Karpas-422 (cell line): ENCODE data around the gene PLXDC2. TPM values are rescaled to one million over a fixed set of nuclear protein-coding genes. Genes with fewer than 3 reads are reported as not detected.

ENCODE experiments used
- DNase-seq: peaks from one replicate; pipeline ENCODE4 v3.0.0-alpha.2; 2015
- H2AFZ ChIP-seq: fragments of 200-600 bp; sonication (generic); 2 replicates; pipeline ENCODE4 v1.6.1; 2014; ENCODE audit warnings: antibody characterized with exemption, low read length, mixed read lengths
- H3K27ac ChIP-seq: fragments of 200-600 bp; sonication (generic); 2 replicates; pipeline ENCODE4 v1.5.1; 2014; ENCODE audit warnings: mild to moderate bottlenecking, low read length, moderate library complexity
- H3K27me3 ChIP-seq: fragments of 200-600 bp; sonication (generic); 2 replicates; pipeline ENCODE4 v1.6.1; 2014; ENCODE audit warnings: low read length, mixed read lengths
- H3K36me3 ChIP-seq: fragments of 200-600 bp; sonication (generic); 2 replicates; pipeline ENCODE4 v1.6.1; 2014; ENCODE audit warnings: low read length, mixed read lengths; ENCODE audit not compliant: insufficient read depth
- H3K4me1 ChIP-seq: fragments of 200-600 bp; sonication (generic); 2 replicates; pipeline ENCODE4 v1.6.1; 2014; ENCODE audit warnings: mild to moderate bottlenecking, low read length, mixed read lengths
- H3K4me2 ChIP-seq: fragments of 200-600 bp; sonication (generic); 2 replicates; pipeline ENCODE4 v1.6.1; 2014; ENCODE audit warnings: low read length, low read depth, mild to moderate bottlenecking; ENCODE audit not compliant: poor library complexity, severe bottlenecking
- H3K4me3 ChIP-seq: fragments of 200-600 bp; sonication (generic); 2 replicates; pipeline ENCODE4 v1.5.1; 2014; ENCODE audit warnings: mild to moderate bottlenecking, antibody characterized with exemption, low read length, mixed read lengths
- H3K79me2 ChIP-seq: fragments of 200-600 bp; sonication (generic); 2 replicates; pipeline ENCODE4 v1.6.1; 2014; ENCODE audit warnings: mild to moderate bottlenecking, low read length, mixed read lengths
- H3K9ac ChIP-seq: fragments of 200-600 bp; sonication (generic); 2 replicates; pipeline ENCODE4 v1.6.0; 2014; ENCODE audit warnings: low read length
- H3K9me2 ChIP-seq: fragments of 200-600 bp; sonication (generic), shearing (Covaris generic); replicated peaks from 2 replicates; pipeline ENCODE4 v1.6.0; 2014; ENCODE audit warnings: mild to moderate bottlenecking, low read length, moderate library complexity; ENCODE audit not compliant: insufficient read depth
- H3K9me3 ChIP-seq: fragments of 300-700, 200-600 bp; sonication (generic); 2 replicates; pipeline ENCODE4 v1.6.1; 2014; ENCODE audit warnings: low read length, mixed read lengths
- H4K20me1 ChIP-seq: fragments of 200-600 bp; sonication (generic); 2 replicates; pipeline ENCODE4 v1.6.1; 2014; ENCODE audit warnings: mild to moderate bottlenecking, antibody characterized with exemption, low read length, low read depth; ENCODE audit not compliant: insufficient read depth
- total RNA-seq: library from RNA; depleted of rRNA; stranded (reverse); fragments of >200 nt; shearing (Covaris generic); gene quantifications from 2 replicates; pipeline ENCODE4 v1.2.3, GENCODE V29; 2014; ENCODE audit warnings: low replicate concordance

The PLXDC2 gene
- total RNA-seq, 1 experiment from 2014 or later = not detected

GRCh38 chr10:19967981-19968380 lies 151.7 kb downstream of the PLXDC2 start:
- Histone ChIP-seq H2AFZ (no peak overlapping the region), H3K27ac (no peak overlapping the region), H4K20me1 (no peaks in the 10 kb centered on the region), H3K36me3 (no peaks in the 10 kb centered on the region), H3K4me3 (no peak overlapping the region), H3K27me3 (no peaks in the 10 kb centered on the region), H3K4me2 (no peak overlapping the region), H3K9me3 (peaks cover 24% of the 10 kb centered on the region), H3K9ac (no peak overlapping the region), H3K79me2 (no peaks in the 10 kb centered on the region), H3K9me2 (no peaks in the 10 kb centered on the region), H3K4me1 (no peaks in the 10 kb centered on the region)
- no peak for DNase-seq

DNA sequence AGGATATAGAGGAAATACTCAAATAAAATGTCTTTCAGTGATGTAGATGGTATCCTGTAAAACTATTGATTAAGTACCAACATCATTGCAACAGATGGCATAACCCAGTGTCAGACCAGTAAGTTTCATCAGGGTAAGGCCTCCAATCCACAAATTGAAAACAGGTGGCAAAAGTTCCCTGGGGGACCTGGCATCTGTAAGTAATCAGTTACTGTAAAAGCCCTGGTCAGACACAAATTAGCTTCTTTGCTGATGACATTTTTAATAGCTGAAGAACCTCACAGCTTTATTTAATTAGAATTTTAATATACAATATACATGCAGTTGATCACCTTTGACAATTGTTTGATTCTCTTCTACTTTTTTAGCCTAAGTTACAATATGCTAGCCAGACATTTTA lies 152.5 kb downstream of the PLXDC2 start:
- H3K4me3 ChIP-seq = no peak overlapping the region
- H3K27ac ChIP-seq = no peak overlapping the region
- peaks cover 27% of the 10 kb centered on the region for H3K9me3 ChIP-seq
- DNase-seq = no peak
- no peaks in the 10 kb centered on the region for H3K79me2 ChIP-seq
- H2AFZ ChIP-seq = no peak overlapping the region
- H3K4me1 ChIP-seq = no peaks in the 10 kb centered on the region
- H3K27me3 ChIP-seq = no peaks in the 10 kb centered on the region
- no peak overlapping the region for H3K9ac ChIP-seq
- no peaks in the 10 kb centered on the region for H3K9me2 ChIP-seq
- H3K4me2 ChIP-seq = no peak overlapping the region
- H4K20me1 ChIP-seq = no peaks in the 10 kb centered on the region
- no peaks in the 10 kb centered on the region for H3K36me3 ChIP-seq

GRCh38 chr10:19970256-19970655 lies 154.0 kb downstream of the PLXDC2 start:
- no peaks in the 10 kb centered on the region for H3K36me3 ChIP-seq
- no peak overlapping the region for H3K9ac ChIP-seq
- no peaks in the 10 kb centered on the region for H4K20me1 ChIP-seq
- no peaks in the 10 kb centered on the region for H3K27me3 ChIP-seq
- no peak overlapping the region for H3K4me3 ChIP-seq
- H3K79me2 ChIP-seq = no peaks in the 10 kb centered on the region
- no peak overlapping the region for H2AFZ ChIP-seq
- peaks cover 25% of the 10 kb centered on the region for H3K9me3 ChIP-seq
- no peak overlapping the region for H3K27ac ChIP-seq
- H3K9me2 ChIP-seq = no peaks in the 10 kb centered on the region
- no peaks in the 10 kb centered on the region for H3K4me1 ChIP-seq
- no peak overlapping the region for H3K4me2 ChIP-seq
- DNase-seq = no peak

DNA sequence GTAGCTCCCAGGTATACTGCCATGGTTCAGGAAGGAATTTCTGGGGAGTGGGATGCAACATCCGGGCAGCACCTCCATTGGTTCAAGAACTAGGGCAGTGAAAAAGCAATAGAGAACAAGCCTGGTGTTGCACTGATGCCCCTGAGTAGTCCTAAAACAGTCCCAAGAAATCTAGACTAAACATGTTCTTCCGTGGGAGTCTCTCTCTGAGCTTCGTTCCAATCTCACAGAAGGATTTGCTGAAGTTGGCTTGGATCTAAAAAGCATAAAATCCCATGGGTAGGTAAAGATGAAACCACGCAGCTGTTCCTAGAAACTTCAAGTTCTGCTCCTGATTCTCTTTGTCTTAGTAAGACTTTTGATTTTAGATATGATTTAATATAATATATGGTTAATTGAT lies 154.5 kb downstream of the PLXDC2 start:
- Histone ChIP-seq H3K9ac (no peak overlapping the region), H4K20me1 (no peaks in the 10 kb centered on the region), H3K9me2 (no peaks in the 10 kb centered on the region), H2AFZ (no peak overlapping the region), H3K79me2 (no peaks in the 10 kb centered on the region), H3K4me1 (no peaks in the 10 kb centered on the region), H3K4me2 (no peak overlapping the region), H3K9me3 (peaks cover 21% of the 10 kb centered on the region), H3K27ac (no peak overlapping the region), H3K27me3 (no peaks in the 10 kb centered on the region), H3K36me3 (no peaks in the 10 kb centered on the region), H3K4me3 (no peak overlapping the region)
- no peak for DNase-seq

GRCh38 chr10:19971343-19972052 lies 155.3 kb downstream of the PLXDC2 start:
- H4K20me1 ChIP-seq = no peaks in the 10 kb centered on the region
- no peak overlapping the region for H3K4me3 ChIP-seq
- no peak overlapping the region for H3K27ac ChIP-seq
- no peak overlapping the region for H2AFZ ChIP-seq
- no peaks in the 10 kb centered on the region for H3K4me1 ChIP-seq
- H3K79me2 ChIP-seq = no peaks in the 10 kb centered on the region
- no peaks in the 10 kb centered on the region for H3K36me3 ChIP-seq
- H3K4me2 ChIP-seq = no peak overlapping the region
- H3K9me3 ChIP-seq = peaks cover 21% of the 10 kb centered on the region
- no peaks in the 10 kb centered on the region for H3K9me2 ChIP-seq
- no peak overlapping the region for H3K9ac ChIP-seq
- no peaks in the 10 kb centered on the region for H3K27me3 ChIP-seq
- no peak for DNase-seq

DNA sequence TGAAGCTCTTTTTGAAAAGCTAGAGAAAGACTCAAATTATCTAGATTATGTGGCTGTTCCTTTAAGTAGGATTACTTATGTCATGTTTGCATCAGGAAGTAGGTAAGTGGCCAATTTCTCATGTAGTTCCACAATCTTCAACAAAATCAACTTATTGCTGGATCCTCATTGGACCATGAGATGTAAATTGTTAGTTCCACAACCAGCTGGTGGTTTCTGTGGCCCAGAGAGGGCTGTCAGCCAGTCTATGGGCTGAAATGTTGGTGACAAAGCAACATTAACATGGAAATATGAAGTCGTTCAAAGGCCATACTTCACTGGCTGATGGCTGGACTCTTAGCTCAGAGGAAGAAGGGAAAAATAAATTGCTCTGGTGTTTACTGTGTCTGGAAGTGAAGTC lies 157.9 kb downstream of the PLXDC2 start:
- H3K9ac ChIP-seq = no peak overlapping the region
- H2AFZ ChIP-seq = no peak overlapping the region
- H3K9me3 ChIP-seq = peaks cover 18% of the 10 kb centered on the region
- no peak overlapping the region for H3K27ac ChIP-seq
- no peaks in the 10 kb centered on the region for H3K36me3 ChIP-seq
- no peak overlapping the region for H3K4me2 ChIP-seq
- H3K27me3 ChIP-seq = no peaks in the 10 kb centered on the region
- H4K20me1 ChIP-seq = no peaks in the 10 kb centered on the region
- no peak overlapping the region for H3K4me3 ChIP-seq
- no peak for DNase-seq
- H3K79me2 ChIP-seq = no peaks in the 10 kb centered on the region
- no peaks in the 10 kb centered on the region for H3K4me1 ChIP-seq
- H3K9me2 ChIP-seq = no peaks in the 10 kb centered on the region

GRCh38 chr10:19974554-19974953 lies 158.3 kb downstream of the PLXDC2 start:
- Histone ChIP-seq H3K4me2 (no peak overlapping the region), H3K9me2 (no peaks in the 10 kb centered on the region), H3K79me2 (no peaks in the 10 kb centered on the region), H3K9ac (no peak overlapping the region), H3K36me3 (no peaks in the 10 kb centered on the region), H3K4me1 (no peaks in the 10 kb centered on the region), H2AFZ (no peak overlapping the region), H3K9me3 (peaks cover 16% of the 10 kb centered on the region), H3K27me3 (no peaks in the 10 kb centered on the region), H4K20me1 (no peaks in the 10 kb centered on the region), H3K4me3 (no peak overlapping the region), H3K27ac (no peak overlapping the region)
- no peak for DNase-seq

- Histone ChIP-seq H3K27ac (no peak overlapping the region), H3K4me3 (no peak overlapping the region), H3K4me2 (no peak overlapping the region), H3K9me2 (no peaks in the 10 kb centered on the region), H3K79me2 (no peaks in the 10 kb centered on the region), H4K20me1 (no peaks in the 10 kb centered on the region), H3K27me3 (no peaks in the 10 kb centered on the region), H3K9me3 (peaks cover 12% of the 10 kb centered on the region), H3K9ac (no peak overlapping the region), H3K36me3 (no peaks in the 10 kb centered on the region), H3K4me1 (no peaks in the 10 kb centered on the region), H2AFZ (no peak overlapping the region)
- DNase-seq = no peak
These were observed 160.9 kb downstream of the PLXDC2 start for GRCh38 chr10:19977097-19977521.
